C4-2B (cell line): ENCODE measurements around the gene INPPL1.
"Not testable (repeated sequence)": the region's sequence is repeated elsewhere in the genome, so short reads cannot be mapped to it uniquely, and the experiment has no call there.

Source experiments
- H3K27ac ChIP-seq: fragments of 450-650 bp; 2 replicates; pipeline ENCODE4 v1.5.1; 2017
- ZFX ChIP-seq: fragments of 450-650 bp; IDR thresholded peaks from 2 replicates; pipeline ENCODE4 v1.6.1; 2017
- TF ChIP-seq, protein P1 (sequence below): fragments of 450-650 bp; conservative IDR thresholded peaks from 2 replicates; pipeline ENCODE4 v1.5.1; 2017; ENCODE audit warnings: mild to moderate bottlenecking

Gene INPPL1, protein sequence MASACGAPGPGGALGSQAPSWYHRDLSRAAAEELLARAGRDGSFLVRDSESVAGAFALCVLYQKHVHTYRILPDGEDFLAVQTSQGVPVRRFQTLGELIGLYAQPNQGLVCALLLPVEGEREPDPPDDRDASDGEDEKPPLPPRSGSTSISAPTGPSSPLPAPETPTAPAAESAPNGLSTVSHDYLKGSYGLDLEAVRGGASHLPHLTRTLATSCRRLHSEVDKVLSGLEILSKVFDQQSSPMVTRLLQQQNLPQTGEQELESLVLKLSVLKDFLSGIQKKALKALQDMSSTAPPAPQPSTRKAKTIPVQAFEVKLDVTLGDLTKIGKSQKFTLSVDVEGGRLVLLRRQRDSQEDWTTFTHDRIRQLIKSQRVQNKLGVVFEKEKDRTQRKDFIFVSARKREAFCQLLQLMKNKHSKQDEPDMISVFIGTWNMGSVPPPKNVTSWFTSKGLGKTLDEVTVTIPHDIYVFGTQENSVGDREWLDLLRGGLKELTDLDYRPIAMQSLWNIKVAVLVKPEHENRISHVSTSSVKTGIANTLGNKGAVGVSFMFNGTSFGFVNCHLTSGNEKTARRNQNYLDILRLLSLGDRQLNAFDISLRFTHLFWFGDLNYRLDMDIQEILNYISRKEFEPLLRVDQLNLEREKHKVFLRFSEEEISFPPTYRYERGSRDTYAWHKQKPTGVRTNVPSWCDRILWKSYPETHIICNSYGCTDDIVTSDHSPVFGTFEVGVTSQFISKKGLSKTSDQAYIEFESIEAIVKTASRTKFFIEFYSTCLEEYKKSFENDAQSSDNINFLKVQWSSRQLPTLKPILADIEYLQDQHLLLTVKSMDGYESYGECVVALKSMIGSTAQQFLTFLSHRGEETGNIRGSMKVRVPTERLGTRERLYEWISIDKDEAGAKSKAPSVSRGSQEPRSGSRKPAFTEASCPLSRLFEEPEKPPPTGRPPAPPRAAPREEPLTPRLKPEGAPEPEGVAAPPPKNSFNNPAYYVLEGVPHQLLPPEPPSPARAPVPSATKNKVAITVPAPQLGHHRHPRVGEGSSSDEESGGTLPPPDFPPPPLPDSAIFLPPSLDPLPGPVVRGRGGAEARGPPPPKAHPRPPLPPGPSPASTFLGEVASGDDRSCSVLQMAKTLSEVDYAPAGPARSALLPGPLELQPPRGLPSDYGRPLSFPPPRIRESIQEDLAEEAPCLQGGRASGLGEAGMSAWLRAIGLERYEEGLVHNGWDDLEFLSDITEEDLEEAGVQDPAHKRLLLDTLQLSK

DNA sequence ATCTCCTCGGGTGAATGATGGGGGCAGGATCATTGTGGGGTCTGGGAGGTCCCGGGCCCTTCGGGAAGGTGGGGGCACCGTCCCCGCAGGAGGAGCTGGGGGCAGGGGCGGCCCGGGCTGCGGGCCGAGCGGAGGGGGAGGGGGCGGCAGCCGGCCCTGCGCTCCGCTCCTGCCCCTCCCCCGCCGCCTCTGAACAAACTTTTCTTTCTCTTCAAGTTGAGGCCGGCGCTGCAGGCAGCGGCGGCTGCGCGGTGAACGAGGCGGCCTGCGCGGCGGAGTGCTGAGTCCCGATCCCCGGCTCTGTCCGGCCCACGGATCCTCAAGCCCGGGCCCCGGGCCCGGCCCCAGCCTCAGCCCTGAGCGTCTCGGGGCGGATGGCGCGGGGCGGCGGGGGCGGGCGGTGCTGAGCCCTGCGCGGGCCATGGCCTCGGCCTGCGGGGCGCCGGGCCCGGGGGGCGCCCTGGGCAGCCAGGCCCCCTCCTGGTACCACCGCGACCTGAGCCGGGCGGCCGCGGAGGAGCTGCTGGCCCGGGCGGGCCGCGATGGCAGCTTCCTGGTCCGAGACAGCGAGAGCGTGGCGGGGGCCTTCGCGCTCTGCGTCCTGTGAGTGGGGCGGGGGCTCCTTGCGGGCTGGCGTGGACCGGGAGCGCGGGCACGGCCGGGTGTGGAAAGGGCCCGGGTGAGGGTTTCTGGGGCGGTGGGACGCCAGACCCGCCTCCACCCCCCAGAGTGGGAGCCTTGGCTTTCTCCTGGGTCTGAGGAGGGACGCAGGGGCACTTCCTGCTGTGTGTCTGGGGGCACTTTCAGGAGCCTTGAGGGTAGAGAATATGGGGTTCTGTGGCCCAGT lies at the start of gene INPPL1:
Gene INPPL1 (plus strand): TSS at position 204 of the 847 bp plus-strand sequence. CDS start 218 bp downstream, at position 422.
- peak within 1 kb of the TSS; percentile 96 for H3K27ac ChIP-seq

DNA sequence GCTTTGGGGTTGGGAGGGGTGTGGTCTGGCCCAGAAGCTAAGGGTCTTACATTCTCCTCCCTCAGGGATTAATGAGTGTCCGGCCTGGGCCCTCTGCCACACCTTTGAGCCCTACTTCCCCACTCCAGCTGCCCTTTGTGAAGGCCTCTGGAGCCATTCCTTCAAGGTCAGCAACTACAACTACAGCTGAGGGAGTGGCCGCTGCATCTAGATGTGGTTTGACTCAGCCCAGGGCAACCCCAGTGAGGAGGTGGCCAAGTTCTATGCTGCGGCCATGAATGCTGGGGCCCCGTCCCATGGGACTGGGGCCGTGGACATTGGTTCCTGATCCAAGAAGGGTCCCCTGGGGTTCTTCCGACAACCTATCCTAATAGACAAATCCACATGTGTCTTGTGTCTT lies 46.9 kb upstream of the INPPL1 start:
- TF ChIP-seq ZFX, result no peak
- TF ChIP-seq, protein P1, sequence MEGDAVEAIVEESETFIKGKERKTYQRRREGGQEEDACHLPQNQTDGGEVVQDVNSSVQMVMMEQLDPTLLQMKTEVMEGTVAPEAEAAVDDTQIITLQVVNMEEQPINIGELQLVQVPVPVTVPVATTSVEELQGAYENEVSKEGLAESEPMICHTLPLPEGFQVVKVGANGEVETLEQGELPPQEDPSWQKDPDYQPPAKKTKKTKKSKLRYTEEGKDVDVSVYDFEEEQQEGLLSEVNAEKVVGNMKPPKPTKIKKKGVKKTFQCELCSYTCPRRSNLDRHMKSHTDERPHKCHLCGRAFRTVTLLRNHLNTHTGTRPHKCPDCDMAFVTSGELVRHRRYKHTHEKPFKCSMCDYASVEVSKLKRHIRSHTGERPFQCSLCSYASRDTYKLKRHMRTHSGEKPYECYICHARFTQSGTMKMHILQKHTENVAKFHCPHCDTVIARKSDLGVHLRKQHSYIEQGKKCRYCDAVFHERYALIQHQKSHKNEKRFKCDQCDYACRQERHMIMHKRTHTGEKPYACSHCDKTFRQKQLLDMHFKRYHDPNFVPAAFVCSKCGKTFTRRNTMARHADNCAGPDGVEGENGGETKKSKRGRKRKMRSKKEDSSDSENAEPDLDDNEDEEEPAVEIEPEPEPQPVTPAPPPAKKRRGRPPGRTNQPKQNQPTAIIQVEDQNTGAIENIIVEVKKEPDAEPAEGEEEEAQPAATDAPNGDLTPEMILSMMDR, result no peak
- H3K27ac ChIP-seq, result no peak overlapping the region

More for the DNA sequence above, at the start of gene INPPL1:
- peak; percentile 93 for TF ChIP-seq ZFX
- TF ChIP-seq, protein P1, result no peak

DNA sequence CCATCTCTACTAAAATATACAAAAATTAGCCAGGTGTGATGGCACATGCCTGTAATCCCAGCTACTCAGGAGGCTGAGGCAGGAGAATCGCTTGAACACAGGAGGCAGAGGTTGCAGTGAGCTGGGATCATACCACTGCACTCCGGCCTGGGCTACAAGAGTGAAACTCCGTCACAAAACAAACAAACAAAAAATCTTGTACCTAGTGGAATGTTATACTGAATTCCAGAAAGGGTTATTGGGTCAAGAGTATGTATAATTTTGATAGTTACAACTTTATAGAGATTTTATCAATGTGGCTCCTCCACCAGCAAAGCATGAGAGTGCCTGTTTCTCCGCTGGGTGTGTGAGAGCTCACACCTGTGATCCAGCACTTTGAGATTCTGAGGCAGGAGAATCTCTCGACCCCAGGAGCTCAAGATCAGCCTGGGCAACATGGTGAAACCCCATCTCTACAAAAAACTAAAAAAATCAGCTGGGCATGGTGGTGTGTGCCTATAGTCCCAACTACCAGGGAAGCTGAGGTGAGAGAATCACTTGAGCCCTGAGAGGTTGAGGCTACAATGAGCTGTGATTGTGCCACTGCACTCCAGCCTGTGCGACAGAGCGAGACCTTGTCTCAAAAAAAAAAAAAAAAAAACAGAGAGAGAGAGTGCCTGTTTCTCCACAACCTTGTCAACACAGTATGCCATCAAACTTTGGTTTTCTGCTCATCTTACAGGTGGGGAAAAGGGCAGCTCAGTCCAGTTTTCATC lies 45.3 kb upstream of the INPPL1 start:
- TF ChIP-seq, protein P1, result no peak
- TF ChIP-seq ZFX, result no peak
- no peak overlapping the region for H3K27ac ChIP-seq

DNA sequence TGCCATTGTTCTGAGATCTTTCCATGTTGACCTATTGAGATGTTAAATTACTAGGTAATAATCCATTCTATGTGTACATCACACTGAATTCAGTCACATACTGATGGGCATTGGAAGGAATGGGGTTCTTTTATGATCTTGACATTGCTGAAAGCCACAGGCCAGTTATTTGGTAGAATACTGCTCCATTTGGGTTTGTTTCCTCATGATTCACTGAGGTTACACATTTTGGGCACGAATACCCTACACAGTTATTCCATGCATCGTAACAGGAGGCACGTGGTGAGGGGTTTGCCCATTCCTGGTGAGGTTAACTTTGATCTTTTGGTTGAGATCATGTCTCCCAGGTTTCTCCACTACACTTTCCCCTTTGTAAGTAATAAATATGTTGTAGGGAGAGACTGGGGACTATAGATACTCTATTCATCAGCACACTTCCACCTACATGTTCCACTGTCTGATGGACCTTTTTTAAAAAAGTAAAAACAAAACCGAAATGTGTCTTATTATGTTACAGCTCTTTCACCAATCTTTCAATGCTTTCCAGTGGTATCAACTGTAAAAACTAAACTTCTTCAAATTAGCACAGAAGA lies 44.7 kb upstream of the INPPL1 start:
- no peak for TF ChIP-seq ZFX
- TF ChIP-seq, protein P1, result no peak

DNA sequence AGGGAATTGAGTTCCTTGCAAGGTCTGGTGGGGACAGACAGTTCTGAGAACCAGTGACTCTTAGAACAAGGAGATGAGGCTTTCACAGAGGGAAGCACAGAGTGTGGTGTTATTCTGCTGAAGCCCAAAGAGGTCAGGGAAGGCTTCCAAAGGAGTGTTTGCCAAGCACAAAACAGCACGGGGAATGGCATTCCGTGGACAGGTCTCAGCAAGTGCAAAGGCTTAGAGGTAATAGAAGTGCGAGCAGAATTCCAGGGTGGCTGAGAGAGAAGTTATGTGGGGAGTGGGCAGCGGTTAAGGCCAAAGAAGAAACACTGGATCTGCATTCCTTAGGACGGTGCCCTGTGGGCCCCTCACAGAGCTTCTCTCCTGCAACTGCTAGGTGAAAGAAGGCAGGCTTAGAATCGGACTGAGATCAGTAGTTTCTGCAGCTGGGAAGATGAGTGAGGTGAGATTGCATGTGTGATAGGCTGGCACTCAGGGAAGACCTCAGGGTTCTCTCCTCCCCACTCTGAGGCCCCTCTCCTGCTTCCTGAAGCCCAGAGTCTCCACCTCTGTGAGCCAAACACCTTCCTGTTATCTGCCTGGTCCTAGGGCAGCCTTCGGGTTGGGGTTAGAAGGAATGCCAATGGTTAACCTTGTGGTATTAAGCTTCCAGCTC lies 43.5 kb upstream of the INPPL1 start:
- H3K27ac ChIP-seq, result not testable (repeated sequence)

More for the DNA sequence above, 44.7 kb upstream of the INPPL1 start:
- H3K27ac ChIP-seq, result no peak overlapping the region

DNA sequence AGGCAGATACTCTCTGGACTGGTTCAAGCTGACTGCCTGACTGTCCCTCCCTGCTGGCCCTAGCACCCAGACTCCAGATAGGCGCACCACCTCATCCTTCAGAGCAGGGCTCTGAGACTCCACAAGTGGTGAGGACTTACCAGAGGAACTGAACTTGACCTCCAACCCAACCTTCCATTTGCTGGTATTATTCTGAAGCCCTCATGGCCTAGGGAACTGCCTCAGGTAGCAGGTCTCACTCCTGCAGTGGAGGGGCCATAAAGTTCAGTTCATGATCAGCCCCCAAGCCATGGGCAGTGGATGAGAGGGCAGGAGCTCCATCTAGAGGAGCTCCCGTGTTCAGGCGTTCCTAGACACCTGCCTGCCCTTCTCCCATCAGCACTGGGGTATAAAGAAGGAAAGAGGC lies 43.0 kb upstream of the INPPL1 start:
- not testable (repeated sequence) for H3K27ac ChIP-seq

DNA sequence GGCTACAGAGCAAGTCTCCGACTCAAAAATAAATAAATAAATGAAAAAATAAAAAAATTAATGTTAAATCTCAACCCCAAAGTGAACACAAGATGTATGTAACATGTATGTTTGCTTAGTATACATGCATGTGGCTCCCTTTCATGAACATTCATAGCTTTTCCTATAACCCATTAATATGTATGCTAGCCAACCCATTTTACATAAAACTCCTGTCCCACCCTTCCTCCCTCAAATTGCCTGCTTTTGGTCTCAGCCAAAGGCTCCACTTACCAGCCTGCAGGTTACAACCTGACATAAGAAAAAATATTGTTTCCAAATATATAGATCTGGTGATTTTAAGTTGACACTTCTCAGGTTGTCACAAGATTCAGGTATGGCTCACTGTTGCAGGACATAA lies 36.3 kb upstream of the INPPL1 start:
- TF ChIP-seq, protein P1, result no peak
- TF ChIP-seq ZFX, result no peak
- H3K27ac ChIP-seq, result no peak overlapping the region
